ENCODE data around the gene HOXB8.

HOXB8 gene

DNA sequence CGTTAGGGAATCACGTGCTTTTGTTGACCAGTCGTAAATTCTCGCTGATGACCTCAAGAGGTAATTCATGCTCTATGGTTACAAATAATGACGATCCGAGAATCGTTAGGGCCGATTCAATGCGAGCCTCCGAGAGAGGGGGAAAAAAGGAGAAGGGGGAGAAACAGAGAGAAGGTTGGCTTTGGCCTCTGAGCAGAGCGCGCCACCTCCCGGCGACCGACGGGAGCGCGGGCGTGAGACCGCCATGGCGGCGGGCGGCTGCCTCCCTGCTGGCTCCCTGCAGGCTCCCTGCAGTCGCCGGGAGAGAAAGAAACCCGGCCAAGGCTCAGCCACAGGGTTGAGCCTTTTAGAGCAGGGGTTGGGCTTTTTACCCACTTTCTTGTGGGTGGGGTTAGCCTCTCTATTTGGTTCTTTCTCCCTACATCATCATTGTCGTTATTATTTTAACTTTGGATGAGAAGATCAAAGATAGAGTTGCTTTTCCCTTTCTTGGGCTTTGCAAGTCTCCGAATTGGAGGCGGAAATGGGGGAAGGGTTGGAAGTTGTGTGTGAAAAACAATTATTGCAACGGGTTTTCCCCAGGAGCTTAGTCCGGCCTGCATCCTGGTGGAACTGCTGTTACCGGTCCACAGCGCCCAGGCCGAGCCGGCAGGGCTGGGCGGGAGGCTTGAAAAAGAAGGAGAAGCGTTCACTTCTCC is 21.1 kb downstream of the HOXB8 start:
- Histone ChIP-seq H3K4me2 (ENCODE audit: low read depth, low read length) (peak overlapping the region; percentile 99), H3K27ac (ENCODE audit: low read length) (no peak overlapping the region), H2AFZ (ENCODE audit: low read length) (peak overlapping the region; percentile 63; the same call in 1 of the 2 replicates), H4K20me1 (ENCODE audit: insufficient read depth, low read length) (no peaks in the 10 kb centered on the region), H3K4me3 (ENCODE audit: low read length) (peak overlapping the region; percentile 65), H3K9me3 (replicated peaks; ENCODE audit: insufficient read depth, low read length) (no peaks in the 10 kb centered on the region), H3K36me3 (replicated peaks; ENCODE audit: insufficient read depth, low read length) (no peaks in the 10 kb centered on the region), H3K4me1 (ENCODE audit: low read length) (no peaks in the 10 kb centered on the region), H3K9ac (ENCODE audit: low read length) (no peak overlapping the region), H3K79me2 (ENCODE audit: low read length) (no peaks in the 10 kb centered on the region), H3F3A (ENCODE audit: insufficient read depth, low read length) (no peaks in the 10 kb centered on the region), H3K27me3 (replicated peaks; ENCODE audit: insufficient read depth, low read length) (peaks cover 46% of the 10 kb centered on the region), H3K9me2 (replicated peaks; ENCODE audit: insufficient read depth, low read length) (no peaks in the 10 kb centered on the region)
- TF ChIP-seq, protein P1, sequence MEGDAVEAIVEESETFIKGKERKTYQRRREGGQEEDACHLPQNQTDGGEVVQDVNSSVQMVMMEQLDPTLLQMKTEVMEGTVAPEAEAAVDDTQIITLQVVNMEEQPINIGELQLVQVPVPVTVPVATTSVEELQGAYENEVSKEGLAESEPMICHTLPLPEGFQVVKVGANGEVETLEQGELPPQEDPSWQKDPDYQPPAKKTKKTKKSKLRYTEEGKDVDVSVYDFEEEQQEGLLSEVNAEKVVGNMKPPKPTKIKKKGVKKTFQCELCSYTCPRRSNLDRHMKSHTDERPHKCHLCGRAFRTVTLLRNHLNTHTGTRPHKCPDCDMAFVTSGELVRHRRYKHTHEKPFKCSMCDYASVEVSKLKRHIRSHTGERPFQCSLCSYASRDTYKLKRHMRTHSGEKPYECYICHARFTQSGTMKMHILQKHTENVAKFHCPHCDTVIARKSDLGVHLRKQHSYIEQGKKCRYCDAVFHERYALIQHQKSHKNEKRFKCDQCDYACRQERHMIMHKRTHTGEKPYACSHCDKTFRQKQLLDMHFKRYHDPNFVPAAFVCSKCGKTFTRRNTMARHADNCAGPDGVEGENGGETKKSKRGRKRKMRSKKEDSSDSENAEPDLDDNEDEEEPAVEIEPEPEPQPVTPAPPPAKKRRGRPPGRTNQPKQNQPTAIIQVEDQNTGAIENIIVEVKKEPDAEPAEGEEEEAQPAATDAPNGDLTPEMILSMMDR (IDR thresholded peaks at IDR 0.05; ENCODE audit: low read length), result peak; percentile 94
- no peak for TF ChIP-seq EZH2 (optimal IDR thresholded peaks at IDR 0.05; ENCODE audit: low read depth, low read length)
- TF ChIP-seq EZH2phosphoT487 (IDR thresholded peaks at IDR 0.05; ENCODE audit: low read length), result no peak
- peak; percentile 59 for DNase-seq

DNA sequence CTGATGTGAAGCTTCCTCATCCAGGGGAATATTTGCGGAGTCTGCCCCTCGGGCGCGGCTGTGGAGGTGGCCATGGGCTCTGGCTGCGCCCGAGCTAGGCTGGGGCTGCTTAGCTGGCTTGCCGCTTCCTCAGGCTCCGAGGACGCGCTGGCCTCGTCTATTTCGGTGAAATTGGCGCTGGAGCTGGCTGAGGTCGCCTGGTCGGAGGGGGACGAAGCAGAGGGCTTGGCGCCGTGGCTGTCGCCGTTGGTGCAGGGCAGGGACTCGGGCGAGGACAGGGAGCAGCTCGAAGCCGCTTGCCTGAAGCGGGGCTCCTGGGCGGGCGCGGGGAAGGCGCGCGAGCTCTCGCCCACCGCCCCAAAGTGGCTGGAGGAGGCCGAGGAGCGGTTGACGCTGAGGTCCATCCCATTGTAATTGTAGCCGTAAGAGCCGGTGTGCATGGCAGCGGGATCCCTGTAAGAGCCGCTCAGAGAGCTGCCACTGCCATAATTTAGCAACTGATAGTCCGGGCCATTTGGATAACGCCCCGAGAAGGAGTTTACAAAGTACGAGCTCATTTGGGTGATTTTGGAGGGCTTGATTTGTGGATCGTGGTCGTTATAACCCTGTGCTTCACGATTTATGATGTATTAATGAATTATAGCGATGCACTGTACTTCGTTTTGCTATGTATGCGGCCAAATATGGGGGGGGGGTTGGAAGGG is 21.8 kb downstream of the HOXB8 start, which contains the start of gene HOXB5:
Gene HOXB5, minus strand, starts transcription at position 654 of the 704 bp plus-strand sequence. Its CDS starts 97 bp downstream, at position 557.
- Histone ChIP-seq H2AFZ (ENCODE audit: low read length) (peak within 1 kb of the TSS; percentile 63), H3K4me3 (ENCODE audit: low read length) (peak within 1 kb of the TSS; percentile 65), H4K20me1 (ENCODE audit: insufficient read depth, low read length) (no peaks in the 10 kb centered on the region), H3F3A (ENCODE audit: insufficient read depth, low read length) (no peaks in the 10 kb centered on the region), H3K9me3 (replicated peaks; ENCODE audit: insufficient read depth, low read length) (no peaks in the 10 kb centered on the region), H3K27ac (ENCODE audit: low read length) (no peak within 1 kb of the TSS), H3K36me3 (replicated peaks; ENCODE audit: insufficient read depth, low read length) (no peaks in the 10 kb centered on the region), H3K9ac (ENCODE audit: low read length) (peak within 1 kb of the TSS; percentile 19; the same call in 1 of the 2 replicates), H3K4me2 (ENCODE audit: low read depth, low read length) (peak within 1 kb of the TSS; percentile 99), H3K27me3 (replicated peaks; ENCODE audit: insufficient read depth, low read length) (peaks cover 45% of the 10 kb centered on the region), H3K4me1 (ENCODE audit: low read length) (no peaks in the 10 kb centered on the region), H3K79me2 (ENCODE audit: low read length) (no peaks in the 10 kb centered on the region), H3K9me2 (replicated peaks; ENCODE audit: insufficient read depth, low read length) (no peaks in the 10 kb centered on the region)
- no peak for DNase-seq
- TF ChIP-seq, protein P1 (IDR thresholded peaks at IDR 0.05; ENCODE audit: low read length), result no peak
- TF ChIP-seq EZH2phosphoT487 (IDR thresholded peaks at IDR 0.05; ENCODE audit: low read length), result no peak
- no peak for TF ChIP-seq EZH2 (optimal IDR thresholded peaks at IDR 0.05; ENCODE audit: low read depth, low read length)

- TF ChIP-seq EZH2phosphoT487 (IDR thresholded peaks at IDR 0.05; ENCODE audit: low read length) (no peak), EZH2 (optimal IDR thresholded peaks at IDR 0.05; ENCODE audit: low read depth, low read length) (no peak)
- TF ChIP-seq, protein P1 (IDR thresholded peaks at IDR 0.05; ENCODE audit: low read length), result no peak
- peaks cover under 1% of the 10 kb centered on the region; the same call in 1 of the 2 replicates for H3K4me1 ChIP-seq (ENCODE audit: low read length)
- no peaks in the 10 kb centered on the region for H3F3A ChIP-seq (ENCODE audit: insufficient read depth, low read length)
- DNase-seq, result no peak
- peak overlapping the region; percentile 65; the same call in 1 of the 2 replicates for H3K4me3 ChIP-seq (ENCODE audit: low read length)
- no peaks in the 10 kb centered on the region for H3K9me3 ChIP-seq (replicated peaks; ENCODE audit: insufficient read depth, low read length)
- no peaks in the 10 kb centered on the region for H3K36me3 ChIP-seq (replicated peaks; ENCODE audit: insufficient read depth, low read length)
- peaks cover 43% of the 10 kb centered on the region for H3K27me3 ChIP-seq (replicated peaks; ENCODE audit: insufficient read depth, low read length)
- no peak overlapping the region for H3K27ac ChIP-seq (ENCODE audit: low read length)
- no peak overlapping the region; the same call in 1 of the 2 replicates for H2AFZ ChIP-seq (ENCODE audit: low read length)
- H3K4me2 ChIP-seq (ENCODE audit: low read depth, low read length), result peak overlapping the region; percentile 99
- no peaks in the 10 kb centered on the region for H3K79me2 ChIP-seq (ENCODE audit: low read length)
- H3K9ac ChIP-seq (ENCODE audit: low read length), result no peak overlapping the region
- H4K20me1 ChIP-seq (ENCODE audit: insufficient read depth, low read length), result no peaks in the 10 kb centered on the region
- H3K9me2 ChIP-seq (replicated peaks; ENCODE audit: insufficient read depth, low read length), result no peaks in the 10 kb centered on the region
Measured at GRCh38 chr17:48592577-48592976, 22.5 kb downstream of the HOXB8 start.
